Nephron (organoid): Measurements from ENCODE around the gene MEGF9.
A peak's percentile ranks its signal among the peaks of the same experiment; 100 is the strongest.

Experiments
- H3K27ac Mint-ChIP-seq, 3 experiments: 2 replicates each; pipeline ENCODE4 v1.8.0; 2020; ENCODE audit warnings: mixed read lengths in 3 of 3, mild to moderate bottlenecking in 2 of 3, moderate library complexity in 1 of 3
- H3K27me3 Mint-ChIP-seq: 2 replicates; pipeline ENCODE4 v1.8.0; 2021; ENCODE audit warnings: low read depth, mild to moderate bottlenecking, moderate library complexity, mixed read lengths
- H3K36me3 Mint-ChIP-seq: 2 replicates; pipeline ENCODE4 v1.8.0; 2020; ENCODE audit warnings: low read depth, mixed read lengths
- H3K4me1 Mint-ChIP-seq: 2 replicates; pipeline ENCODE4 v1.8.0; 2020; ENCODE audit warnings: mixed read lengths
- H3K4me3 Mint-ChIP-seq, 3 experiments: 2 replicates each; pipeline ENCODE4 v1.8.0; 2020; ENCODE audit warnings: mild to moderate bottlenecking in 3 of 3, mixed read lengths in 3 of 3, moderate library complexity in 2 of 3
- H3K9me3 Mint-ChIP-seq: 2 replicates; pipeline ENCODE4 v1.8.0; 2020; ENCODE audit warnings: mixed read lengths
- CTCF ChIP-seq, 3 experiments: fragments of 200-600 bp; sonication (generic); IDR thresholded peaks; one replicate each; pipeline ENCODE4 v1.5.0; 2021; ENCODE audit warnings: antibody characterized with exemption in 3 of 3; ENCODE audit not compliant: unreplicated experiment in 3 of 3

Gene MEGF9

GRCh38 chr9:120592210-120592609 lies 122.1 kb downstream of the MEGF9 start:
- Mint-ChIP-seq H3K9me3 (no peaks in the 10 kb centered on the region), H3K4me1 (peaks cover 4% of the 10 kb centered on the region), H3K27me3 (no peaks in the 10 kb centered on the region), H3K4me3 (no peak overlapping the region), H3K27ac (no peak overlapping the region), H3K36me3 (no peaks in the 10 kb centered on the region)
- TF ChIP-seq CTCF (IDR thresholded peaks at IDR 0.05; ENCODE audit: unreplicated experiment in 3 of 3), result no peak

DNA sequence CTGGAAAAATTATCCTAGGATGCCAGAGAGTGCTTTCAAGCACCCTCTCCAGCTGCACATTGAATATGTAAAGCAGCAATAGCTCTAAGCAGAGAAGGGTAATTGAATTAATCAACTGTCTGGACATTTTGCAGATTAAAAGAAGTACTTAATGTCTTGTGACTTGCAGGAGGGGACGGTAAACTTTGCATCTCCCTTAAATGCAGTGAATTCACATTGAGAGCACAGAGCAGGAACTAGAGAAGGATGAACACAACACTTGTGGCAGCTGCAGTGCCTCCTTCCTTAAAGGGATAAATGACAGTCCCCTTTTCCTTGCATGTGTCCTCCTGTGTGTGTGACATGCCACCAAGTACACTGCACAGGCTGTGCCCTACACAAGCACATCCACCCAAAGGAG lies 126.9 kb downstream of the MEGF9 start:
- TF ChIP-seq CTCF (IDR thresholded peaks at IDR 0.05; ENCODE audit: unreplicated experiment in 3 of 3), result no peak
- Mint-ChIP-seq H3K9me3 (no peaks in the 10 kb centered on the region), H3K4me3 (no peak overlapping the region), H3K36me3 (no peaks in the 10 kb centered on the region), H3K27me3 (no peaks in the 10 kb centered on the region), H3K4me1 (peaks cover 13% of the 10 kb centered on the region), H3K27ac (peak overlapping the region; percentile 17 to 32 (median 29))

DNA sequence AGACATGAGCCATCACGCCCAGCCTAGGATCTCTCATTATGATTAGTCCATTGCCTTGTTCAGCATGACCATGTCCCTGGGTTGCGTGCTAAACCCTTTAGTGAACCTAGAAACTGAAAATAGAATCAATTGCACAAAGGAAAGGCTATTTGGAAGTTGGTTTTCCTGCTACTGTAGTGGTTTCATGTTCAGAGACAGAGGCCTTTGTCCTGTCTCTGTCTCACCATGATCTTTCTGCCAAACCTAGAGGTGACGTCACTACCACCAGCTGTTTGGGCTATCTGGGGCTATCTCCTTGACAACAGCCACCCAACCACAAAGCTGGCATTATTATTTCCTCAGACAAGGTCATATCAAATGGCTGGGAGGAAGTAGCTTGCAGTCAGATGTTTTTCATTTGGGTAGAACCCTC lies 130.3 kb downstream of the MEGF9 start:
- H3K4me1 Mint-ChIP-seq, result peaks cover 28% of the 10 kb centered on the region
- H3K4me3 Mint-ChIP-seq, result peak overlapping the region in 1 of 3 experiments; percentile 16
- TF ChIP-seq CTCF (IDR thresholded peaks at IDR 0.05; ENCODE audit: unreplicated experiment in 3 of 3), result no peak
- H3K27me3 Mint-ChIP-seq, result peaks cover 4% of the 10 kb centered on the region
- H3K36me3 Mint-ChIP-seq, result no peaks in the 10 kb centered on the region
- peak overlapping the region; percentile 63 to 89 (median 83) for H3K27ac Mint-ChIP-seq
- H3K9me3 Mint-ChIP-seq, result no peaks in the 10 kb centered on the region

- TF ChIP-seq CTCF (IDR thresholded peaks at IDR 0.05; ENCODE audit: unreplicated experiment in 3 of 3), result no peak
- peak within 1 kb of the TSS; percentile 88 to 94 (median 88) for H3K27ac Mint-ChIP-seq
- peak within 1 kb of the TSS; percentile 96 to 98 (median 98) for H3K4me3 Mint-ChIP-seq
- peaks cover 32% of the 10 kb centered on the region for H3K4me1 Mint-ChIP-seq
- peaks cover 4% of the 10 kb centered on the region for H3K27me3 Mint-ChIP-seq
- peaks cover 7% of the 10 kb centered on the region for H3K36me3 Mint-ChIP-seq
- no peaks in the 10 kb centered on the region for H3K9me3 Mint-ChIP-seq
Measured at GRCh38 chr9:120580051-120580896, 134.0 kb downstream of the MEGF9 start, which contains the start of gene CDK5RAP2. CDK5RAP2 (minus strand) TSS chr9:120580167; CDS start chr9:120579978, 189 bp downstream.

DNA sequence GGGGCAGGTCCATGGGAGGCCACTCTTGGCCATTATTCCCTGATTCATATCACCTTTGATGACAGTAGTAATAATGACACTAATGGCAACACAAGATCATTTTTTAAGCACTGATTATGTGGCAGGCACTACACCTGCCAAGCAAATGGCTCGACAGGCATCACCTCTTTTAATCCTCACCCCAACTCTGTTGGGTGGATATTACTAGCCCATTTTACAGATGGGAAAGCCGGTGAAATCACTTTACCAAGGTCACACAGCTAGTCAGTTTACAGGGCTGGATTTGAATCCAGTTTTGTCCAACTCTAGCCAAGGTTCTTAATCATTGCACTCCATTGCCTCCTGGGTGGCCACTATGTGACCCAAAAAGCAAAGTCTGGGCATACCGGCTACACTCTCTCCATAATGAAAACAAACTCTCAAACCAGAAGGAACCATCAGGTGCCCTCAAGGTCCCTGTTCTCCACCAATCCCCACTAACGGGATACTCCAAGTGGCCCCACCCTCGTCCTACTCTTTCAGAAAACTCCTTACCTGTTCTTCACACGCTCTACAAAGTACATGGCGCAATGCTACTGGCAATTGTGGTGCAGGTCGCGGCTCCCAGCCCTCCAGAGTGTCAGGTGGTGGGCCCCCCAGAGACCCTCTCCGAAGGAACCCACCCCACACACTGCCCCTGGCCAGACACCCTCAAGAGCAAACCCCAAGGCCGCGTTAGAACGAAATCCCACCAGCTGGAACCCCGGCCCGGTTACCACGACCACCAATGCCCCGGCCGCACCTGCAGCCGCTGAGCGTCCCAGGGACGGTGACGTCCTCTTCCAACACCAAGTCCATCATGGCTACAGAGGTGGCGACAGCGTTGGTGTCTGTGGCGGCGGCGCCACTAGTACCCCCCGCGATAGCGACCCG lies 134.9 kb downstream of the MEGF9 start:
- Mint-ChIP-seq H3K4me3 (peak overlapping the region; percentile 96 to 98 (median 98)), H3K36me3 (peaks cover 7% of the 10 kb centered on the region)

More for the DNA sequence above, 134.9 kb downstream of the MEGF9 start:
- H3K9me3 Mint-ChIP-seq, result no peaks in the 10 kb centered on the region
- peak overlapping the region; percentile 88 to 94 (median 88) for H3K27ac Mint-ChIP-seq
- no peak for TF ChIP-seq CTCF (IDR thresholded peaks at IDR 0.05; ENCODE audit: unreplicated experiment in 3 of 3)
- peaks cover 4% of the 10 kb centered on the region for H3K27me3 Mint-ChIP-seq
- peaks cover 32% of the 10 kb centered on the region for H3K4me1 Mint-ChIP-seq
